HCT116 (cell line): ENCODE data around the gene MRPS35. TPM values are rescaled to one million over a fixed set of nuclear protein-coding genes. Genes with fewer than 3 reads are reported as not detected.

Experiments
- ATAC-seq: fragments of 200-7000 bp; cut with Tn5 transposase; 2 replicates; pipeline ENCODE4 v1.9.1; 2020; ENCODE audit warnings: mild to moderate bottlenecking, moderate library complexity
- BruUV-seq: library from RNA; stranded (reverse); fragments of 400-500 nt; replicated peaks from 2 replicates; lab custom pipeline; 2021; lab: Mats Ljungman, UMichigan
- CTCF ChIA-PET: fragments of 300-600 bp; sonication (Branson Sonifier 250); formaldehyde crosslinking; loops from one replicate; lab custom pipeline; 2021; ENCODE audit warnings: antibody characterized with exemption; lab: Charles Lee
- POLR2A ChIA-PET: fragments of 300-600, 350-600 bp; sonication (Branson Sonifier 250); formaldehyde crosslinking; loops from one replicate; lab custom pipeline; 2021; ENCODE audit warnings: antibody characterized with exemption; lab: Charles Lee
- RAD21 ChIA-PET, 2 experiments: fragments of 300-600 bp; sonication (Branson Sonifier 250); formaldehyde crosslinking; loops; one replicate each; lab custom pipeline; 2023; ENCODE audit warnings: low total read pairs in 2 of 2; ENCODE audit not compliant: uncharacterized antibody in 2 of 2, unreplicated experiment in 2 of 2, low non-redundant PET in 1 of 2; lab: Charles Lee
- DNase-seq: peaks from one replicate; pipeline ENCODE4 v3.0.0-alpha.2; 2010; ENCODE audit warnings: low read depth, low spot score
- H2AFZ ChIP-seq: fragments of 200-600 bp; shearing (Covaris generic), sonication (generic); 2 replicates; pipeline ENCODE4 v1.6.1; 2017; ENCODE audit warnings: low read depth, mixed run types, mixed read lengths, antibody characterized with exemption, low read length; ENCODE audit not compliant: poor library complexity, severe bottlenecking
- H3K27ac ChIP-seq: 2 replicates; pipeline ENCODE4 v1.5.1; 2012; ENCODE audit warnings: low read depth, low read length
- H3K27me3 ChIP-seq: fragments of 200-600 bp; sonication (generic); 2 replicates; pipeline ENCODE4 v1.6.1; 2016; ENCODE audit warnings: mixed run types, low read length, mixed read lengths; ENCODE audit not compliant: insufficient read depth
- H3K36me3 ChIP-seq, 2 experiments: fragments of 200-500 bp in 1 of 2; fragments of 200-600 bp in 1 of 2; sonication (Bioruptor generic) in 1 of 2; sonication (generic) in 1 of 2; 2 replicates each; pipeline versions ENCODE4 v1.5.1 to v1.6.1; 2014 to 2016; ENCODE audit warnings: low read length in 2 of 2, inconsistent platforms in 1 of 2, mixed read lengths in 1 of 2, mixed run types in 1 of 2; ENCODE audit not compliant: insufficient read depth in 2 of 2, control insufficient read depth in 1 of 2
- H3K4me1 ChIP-seq, 2 experiments: fragments of 200-600 bp in 1 of 2; sonication (generic) in 1 of 2; 2 replicates each; pipeline versions ENCODE4 v1.5.1 to v1.6.1; 2012 to 2017; ENCODE audit warnings: low read length in 2 of 2, inconsistent platforms in 1 of 2, mild to moderate bottlenecking in 1 of 2, mixed read lengths in 1 of 2, mixed run types in 1 of 2, moderate library complexity in 1 of 2; ENCODE audit not compliant: insufficient read depth in 2 of 2, control insufficient read depth in 1 of 2
- H3K4me2 ChIP-seq: fragments of 200-600 bp; sonication (generic); 2 replicates; pipeline ENCODE4 v1.6.1; 2017; ENCODE audit warnings: mixed run types, low read length, mixed read lengths
- H3K4me3 ChIP-seq, 2 experiments: fragments of 200-600 bp in 1 of 2; sonication (generic) in 1 of 2; replicated peaks in 1 of 2; 2 replicates each; pipeline ENCODE4 v1.5.1; 2011 to 2016; ENCODE audit warnings: low read length in 2 of 2, control low read depth in 1 of 2, low read depth in 1 of 2, mild to moderate bottlenecking in 1 of 2, mixed read lengths in 1 of 2, mixed run types in 1 of 2
- H3K79me2 ChIP-seq: fragments of 200-600 bp; sonication (generic); 2 replicates; pipeline ENCODE4 v1.6.1; 2017; ENCODE audit warnings: mild to moderate bottlenecking, mixed run types, low read length, moderate library complexity, mixed read lengths; ENCODE audit not compliant: insufficient read depth
- H3K9ac ChIP-seq: fragments of 200-600 bp; sonication (generic); 2 replicates; pipeline ENCODE4 v1.6.1; 2016; ENCODE audit warnings: low read length, mixed read lengths
- H3K9me2 ChIP-seq: fragments of 200-600 bp; sonication (generic), shearing (Covaris generic); 2 replicates; pipeline ENCODE4 v1.6.1; 2017; ENCODE audit warnings: mixed run types, mild to moderate bottlenecking, moderate library complexity; ENCODE audit not compliant: insufficient read depth
- H3K9me3 ChIP-seq, 2 experiments: fragments of 200-500 bp in 1 of 2; fragments of 200-600 bp in 1 of 2; sonication (Bioruptor generic) in 1 of 2; sonication (generic) in 1 of 2; 2 replicates each; pipeline ENCODE4 v1.6.1; 2014 to 2017; ENCODE audit warnings: low read length in 2 of 2, mixed read lengths in 2 of 2, inconsistent platforms in 1 of 2, low read depth in 1 of 2, mild to moderate bottlenecking in 1 of 2, mixed run types in 1 of 2, moderate library complexity in 1 of 2; ENCODE audit not compliant: control insufficient read depth in 1 of 2, insufficient read depth in 1 of 2
- H4K20me1 ChIP-seq: fragments of 200-600 bp; sonication (generic), shearing (Covaris generic); 2 replicates; pipeline ENCODE4 v1.6.1; 2017; ENCODE audit warnings: mixed run types, mild to moderate bottlenecking, moderate library complexity; ENCODE audit not compliant: insufficient read depth
- CEBPB ChIP-seq: IDR thresholded peaks from 2 replicates; pipeline ENCODE4 v1.6.1; 2012; ENCODE audit warnings: low read depth
- ELF1 ChIP-seq: IDR thresholded peaks from 2 replicates; pipeline ENCODE4 v1.6.1; 2012; ENCODE audit warnings: low read depth, borderline replicate concordance
- EZH2 ChIP-seq: fragments of 200-600 bp; sonication (generic); IDR thresholded peaks from 2 replicates; pipeline ENCODE4 v1.6.1; 2017; ENCODE audit warnings: antibody characterized with exemption, mixed run types
- EZH2phosphoT487 ChIP-seq: fragments of 200-600 bp; IDR thresholded peaks from 2 replicates; pipeline ENCODE4 v1.6.1; 2018; ENCODE audit warnings: antibody characterized with exemption, borderline replicate concordance
- JUND ChIP-seq: IDR thresholded peaks from 2 replicates; pipeline ENCODE4 v1.6.1; 2012
- POLR2A ChIP-seq: IDR thresholded peaks from 2 replicates; pipeline ENCODE4 v1.7.0; 2011; ENCODE audit warnings: borderline replicate concordance; ENCODE audit not compliant: insufficient read depth, insufficient read length; ENCODE audit errors: extremely low read depth
- POLR2AphosphoS5 ChIP-seq: IDR thresholded peaks from 2 replicates; pipeline ENCODE4 v1.6.1; 2011; ENCODE audit warnings: mild to moderate bottlenecking, low read depth, low read length, moderate library complexity
- RAD21 ChIP-seq: IDR thresholded peaks from 2 replicates; pipeline ENCODE4 v1.6.1; 2012; ENCODE audit warnings: low read depth, mild to moderate bottlenecking
- SP1 ChIP-seq: IDR thresholded peaks from 2 replicates; pipeline ENCODE4 v1.6.1; 2012; ENCODE audit warnings: low read depth
- YY1 ChIP-seq: IDR thresholded peaks from 2 replicates; pipeline ENCODE4 v1.6.1; 2011; ENCODE audit warnings: low read length, low read depth, moderate library complexity, mild to moderate bottlenecking; ENCODE audit not compliant: insufficient replicate concordance; ENCODE audit errors: extremely low read depth
- ZFX ChIP-seq: fragments of 450-650 bp; IDR thresholded peaks from 2 replicates; pipeline ENCODE4 v1.6.1; 2017
- ZNF274 ChIP-seq: fragments of 200-500 bp; sonication (Bioruptor generic); IDR thresholded peaks from 2 replicates; pipeline ENCODE4 v1.6.1; 2014; ENCODE audit warnings: mild to moderate bottlenecking, low read depth, low read length, inconsistent platforms
- intact Hi-C: fragments of 100-400 bp; cut with micrococcal nuclease; formaldehyde crosslinking; loops from 2 replicates; pipeline ENCODE4 v1.10.0; 2022
- total RNA-seq: library from RNA; stranded (reverse); gene quantifications from one replicate; pipeline ENCODE4 v1.2.1, GENCODE V29; 2021; ENCODE audit not compliant: unreplicated experiment
- TF ChIP-seq, protein P1 (sequence below): IDR thresholded peaks from 2 replicates; pipeline ENCODE4 v1.6.1; 2011; ENCODE audit warnings: mild to moderate bottlenecking, low read length, moderate library complexity; ENCODE audit not compliant: insufficient replicate concordance; ENCODE audit errors: extremely low read depth
- TF ChIP-seq, protein P2 (sequence below), 3 experiments: fragments of 200-600 bp in 1 of 3; sonication (generic) in 1 of 3; IDR thresholded peaks in 2 of 3; conservative IDR thresholded peaks in 1 of 3; 2 replicates each; pipeline ENCODE4 v1.5.1; 2012 to 2017; ENCODE audit warnings: low read depth in 2 of 3, low read length in 2 of 3, antibody characterized with exemption in 1 of 3, borderline replicate concordance in 1 of 3, control low read depth in 1 of 3, mild to moderate bottlenecking in 1 of 3, mixed read lengths in 1 of 3, mixed run types in 1 of 3, moderate library complexity in 1 of 3; ENCODE audit not compliant: insufficient read depth in 1 of 3
- TF ChIP-seq, protein P3 (sequence below): IDR thresholded peaks from 2 replicates; pipeline ENCODE4 v1.6.1; 2012

MRPS35 gene
- total RNA-seq, 1 experiment from 2014 or later = 55.4 TPM

DNA sequence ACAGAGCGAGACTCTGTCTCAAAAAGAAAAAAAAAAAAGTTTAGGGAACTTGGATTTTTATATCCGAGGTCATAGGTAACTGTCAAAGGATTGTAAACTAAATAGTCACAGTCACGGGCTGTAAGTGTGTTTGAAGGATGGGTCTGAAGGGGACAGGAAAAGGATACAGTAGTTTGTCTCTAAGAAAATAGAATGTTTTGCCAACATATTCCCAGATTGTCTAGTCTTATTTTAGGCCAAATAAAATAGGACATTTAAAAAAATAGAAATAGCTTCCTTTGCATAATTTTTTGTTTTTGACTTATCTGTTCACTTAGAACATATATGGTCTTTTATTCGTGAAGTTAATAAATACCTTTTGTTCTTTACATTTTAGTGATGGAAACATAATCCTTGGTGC lies 38.6 kb upstream of the MRPS35 start:
- Histone ChIP-seq H3K36me3 (peaks cover 7 to 9% of the 10 kb centered on the region in 2 experiments; a peak in 2 of 4 replicates), H3K9me3 (no peaks in the 10 kb centered on the region), H3K4me2 (no peak overlapping the region), H3K4me1 (no peaks in the 10 kb centered on the region), H3K9me2 (no peaks in the 10 kb centered on the region), H3K27me3 (no peaks in the 10 kb centered on the region), H3K9ac (no peak overlapping the region), H4K20me1 (no peaks in the 10 kb centered on the region), H3K27ac (no peak overlapping the region), H3K4me3 (no peak overlapping the region), H3K79me2 (no peaks in the 10 kb centered on the region), H2AFZ (no peak overlapping the region)
- TF ChIP-seq YY1 = no peak
- TF ChIP-seq CEBPB = no peak
- TF ChIP-seq EZH2phosphoT487 = no peak
- no peak for TF ChIP-seq ZFX
- no peak for TF ChIP-seq SP1
- TF ChIP-seq ZNF274 = no peak
- no peak for TF ChIP-seq EZH2
- TF ChIP-seq POLR2A = no peak
- TF ChIP-seq RAD21 = no peak
- TF ChIP-seq, protein P1, sequence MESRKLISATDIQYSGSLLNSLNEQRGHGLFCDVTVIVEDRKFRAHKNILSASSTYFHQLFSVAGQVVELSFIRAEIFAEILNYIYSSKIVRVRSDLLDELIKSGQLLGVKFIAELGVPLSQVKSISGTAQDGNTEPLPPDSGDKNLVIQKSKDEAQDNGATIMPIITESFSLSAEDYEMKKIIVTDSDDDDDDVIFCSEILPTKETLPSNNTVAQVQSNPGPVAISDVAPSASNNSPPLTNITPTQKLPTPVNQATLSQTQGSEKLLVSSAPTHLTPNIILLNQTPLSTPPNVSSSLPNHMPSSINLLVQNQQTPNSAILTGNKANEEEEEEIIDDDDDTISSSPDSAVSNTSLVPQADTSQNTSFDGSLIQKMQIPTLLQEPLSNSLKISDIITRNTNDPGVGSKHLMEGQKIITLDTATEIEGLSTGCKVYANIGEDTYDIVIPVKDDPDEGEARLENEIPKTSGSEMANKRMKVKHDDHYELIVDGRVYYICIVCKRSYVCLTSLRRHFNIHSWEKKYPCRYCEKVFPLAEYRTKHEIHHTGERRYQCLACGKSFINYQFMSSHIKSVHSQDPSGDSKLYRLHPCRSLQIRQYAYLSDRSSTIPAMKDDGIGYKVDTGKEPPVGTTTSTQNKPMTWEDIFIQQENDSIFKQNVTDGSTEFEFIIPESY = no peak
- TF ChIP-seq, protein P2, sequence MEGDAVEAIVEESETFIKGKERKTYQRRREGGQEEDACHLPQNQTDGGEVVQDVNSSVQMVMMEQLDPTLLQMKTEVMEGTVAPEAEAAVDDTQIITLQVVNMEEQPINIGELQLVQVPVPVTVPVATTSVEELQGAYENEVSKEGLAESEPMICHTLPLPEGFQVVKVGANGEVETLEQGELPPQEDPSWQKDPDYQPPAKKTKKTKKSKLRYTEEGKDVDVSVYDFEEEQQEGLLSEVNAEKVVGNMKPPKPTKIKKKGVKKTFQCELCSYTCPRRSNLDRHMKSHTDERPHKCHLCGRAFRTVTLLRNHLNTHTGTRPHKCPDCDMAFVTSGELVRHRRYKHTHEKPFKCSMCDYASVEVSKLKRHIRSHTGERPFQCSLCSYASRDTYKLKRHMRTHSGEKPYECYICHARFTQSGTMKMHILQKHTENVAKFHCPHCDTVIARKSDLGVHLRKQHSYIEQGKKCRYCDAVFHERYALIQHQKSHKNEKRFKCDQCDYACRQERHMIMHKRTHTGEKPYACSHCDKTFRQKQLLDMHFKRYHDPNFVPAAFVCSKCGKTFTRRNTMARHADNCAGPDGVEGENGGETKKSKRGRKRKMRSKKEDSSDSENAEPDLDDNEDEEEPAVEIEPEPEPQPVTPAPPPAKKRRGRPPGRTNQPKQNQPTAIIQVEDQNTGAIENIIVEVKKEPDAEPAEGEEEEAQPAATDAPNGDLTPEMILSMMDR (IDR thresholded peaks at IDR 0.05 in 2 of 3, conservative IDR thresholded peaks at IDR 0.05 in 1 of 3; ENCODE audit: borderline replicate concordance in 1 of 3, insufficient read depth in 1 of 3, low read depth in 2 of 3, low read length in 2 of 3) = no peak
- no peak for TF ChIP-seq JUND
- no peak for TF ChIP-seq POLR2AphosphoS5
- TF ChIP-seq, protein P3, sequence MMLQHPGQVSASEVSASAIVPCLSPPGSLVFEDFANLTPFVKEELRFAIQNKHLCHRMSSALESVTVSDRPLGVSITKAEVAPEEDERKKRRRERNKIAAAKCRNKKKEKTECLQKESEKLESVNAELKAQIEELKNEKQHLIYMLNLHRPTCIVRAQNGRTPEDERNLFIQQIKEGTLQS = no peak
- no peak for TF ChIP-seq ELF1
- BruUV-seq = no TSS peak
- intact Hi-C loops = no loop called here
- CTCF ChIA-PET = no interaction called here
- POLR2A ChIA-PET = no interaction called here
- RAD21 ChIA-PET = no interaction called here
- ATAC-seq = no peak
- DNase-seq = no peak
